Psoas muscle (tissue), 8 donors: ENCODE results near the gene DYNC2LI1. TPM values are rescaled to one million over a fixed set of nuclear protein-coding genes. Genes with fewer than 3 reads are reported as not detected.

Source experiments
- ATAC-seq, 4 donors: fragments of 200-7000 bp; cut with Tn5 transposase; one replicate each; pipeline ENCODE4 v1.9.1; 2020; ENCODE audit warnings: moderate library complexity in 3 of 4, mild to moderate bottlenecking in 2 of 4
- DNase-seq, 2 donors: peaks; one replicate each; pipeline ENCODE4 v3.0.0-alpha.2; 2020
- H3K27ac ChIP-seq: fragments of 200-600 bp; one replicate; pipeline ENCODE4 v1.8.0; 2022
- H3K27me3 ChIP-seq, 3 donors: fragments of 200-600 bp in 1 of 3; one replicate each; pipeline versions ENCODE4 v1.6.1 to v1.8.0; 2013 to 2022; ENCODE audit warnings: low read length in 2 of 3, mild to moderate bottlenecking in 2 of 3, moderate library complexity in 1 of 3; ENCODE audit not compliant: insufficient read depth in 3 of 3
- H3K36me3 ChIP-seq, 2 donors: fragments of 200-600 bp in 1 of 2; one replicate each; pipeline versions ENCODE4 v1.6.1 to v1.8.0; 2013 to 2022; ENCODE audit warnings: low read depth in 1 of 2, mild to moderate bottlenecking in 1 of 2, moderate library complexity in 1 of 2; ENCODE audit not compliant: insufficient read depth in 1 of 2
- H3K4me1 ChIP-seq: fragments of 200-600 bp; one replicate; pipeline ENCODE4 v1.8.0; 2022
- H3K4me3 ChIP-seq: fragments of 200-600 bp; one replicate; pipeline ENCODE4 v1.8.0; 2022; ENCODE audit warnings: mild to moderate bottlenecking
- H3K9me3 ChIP-seq: fragments of 200-600 bp; one replicate; pipeline ENCODE4 v1.8.0; 2022
- WGBS, 3 donors: extraction: QIAGEN DNeasy Blood & Tissue Kit; methylation state at CpG; one replicate each; pipeline versions ENCODE4 v1.1.6 to v1.1.7; 2013; 5-methylcytosine and 5-hydroxymethylcytosine counted together
- intact Hi-C, 2 donors: fragments of 100-400 bp; cut with DNase I; formaldehyde crosslinking; loops; one replicate each; pipeline versions ENCODE4 v1.11.0 to v1.14.2; 2022
- polyA plus RNA-seq, 3 donors: library from polyadenylated mRNA; stranded (reverse); fragments of 200-250 nt; gene quantifications; one replicate each; pipeline ENCODE4 v1.2.3, GENCODE V29; 2013
- total RNA-seq, 4 donors: library from RNA; stranded (reverse); fragmentation: NEBNext Ultra II Directional in 2 of 4; extraction: Animal tissue kit (Norgen Biotek cat#: 25700) in 2 of 4; gene quantifications; one replicate each; pipeline versions ENCODE4 v1.2.1 to v1.2.4, GENCODE V29; 2021 to 2023
- TF ChIP-seq, protein P1 (sequence below): fragments of 200-600 bp; IDR thresholded peaks from one replicate; pipeline ENCODE4 v1.8.0; 2022; ENCODE audit warnings: antibody characterized with exemption
- donor health status: healthy with polysubstance abuse.
- donor health status: DM: no; HTN: no; CAD: no; lungs with moderate emphysema.
- donor health status: Bipolar disorder and iron deficiency.
- donor health status: healthy.
- donor health status: DM: yes; HTN: yes; CAD: no.
- donor health status: DM: no; HTN: no; CAD: no.
- donor health status: DM: no; HTN: no; CAD: no.
- donor health status: DM: yes; HTN: yes; CAD: no.

The DYNC2LI1 gene
- total and polyA plus RNA-seq, 7 donors, result 3.4 to 23.7 (median 8.9) TPM

- Histone ChIP-seq H3K36me3 (no peaks in the 10 kb centered on the region), H3K27ac (no peak overlapping the region), H3K27me3 (peaks cover 0 to 7% (median 0%) of the 10 kb centered on the region in 3 donors), H3K4me1 (no peaks in the 10 kb centered on the region), H3K9me3 (no peaks in the 10 kb centered on the region), H3K4me3 (no peak overlapping the region)
- no peak for ATAC-seq
- WGBS, 3 donors, result 70 to 75% (median 72%) methylated on average over 8 of the region's 8 CpGs
- peak in 1 of 2 donors; percentile 25 for DNase-seq
- TF ChIP-seq, protein P1, sequence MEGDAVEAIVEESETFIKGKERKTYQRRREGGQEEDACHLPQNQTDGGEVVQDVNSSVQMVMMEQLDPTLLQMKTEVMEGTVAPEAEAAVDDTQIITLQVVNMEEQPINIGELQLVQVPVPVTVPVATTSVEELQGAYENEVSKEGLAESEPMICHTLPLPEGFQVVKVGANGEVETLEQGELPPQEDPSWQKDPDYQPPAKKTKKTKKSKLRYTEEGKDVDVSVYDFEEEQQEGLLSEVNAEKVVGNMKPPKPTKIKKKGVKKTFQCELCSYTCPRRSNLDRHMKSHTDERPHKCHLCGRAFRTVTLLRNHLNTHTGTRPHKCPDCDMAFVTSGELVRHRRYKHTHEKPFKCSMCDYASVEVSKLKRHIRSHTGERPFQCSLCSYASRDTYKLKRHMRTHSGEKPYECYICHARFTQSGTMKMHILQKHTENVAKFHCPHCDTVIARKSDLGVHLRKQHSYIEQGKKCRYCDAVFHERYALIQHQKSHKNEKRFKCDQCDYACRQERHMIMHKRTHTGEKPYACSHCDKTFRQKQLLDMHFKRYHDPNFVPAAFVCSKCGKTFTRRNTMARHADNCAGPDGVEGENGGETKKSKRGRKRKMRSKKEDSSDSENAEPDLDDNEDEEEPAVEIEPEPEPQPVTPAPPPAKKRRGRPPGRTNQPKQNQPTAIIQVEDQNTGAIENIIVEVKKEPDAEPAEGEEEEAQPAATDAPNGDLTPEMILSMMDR, result no peak
- intact Hi-C loops, result no loop called here
Observed at GRCh38 chr2:43737097-43737854, 36.6 kb upstream of the DYNC2LI1 start.

DNA sequence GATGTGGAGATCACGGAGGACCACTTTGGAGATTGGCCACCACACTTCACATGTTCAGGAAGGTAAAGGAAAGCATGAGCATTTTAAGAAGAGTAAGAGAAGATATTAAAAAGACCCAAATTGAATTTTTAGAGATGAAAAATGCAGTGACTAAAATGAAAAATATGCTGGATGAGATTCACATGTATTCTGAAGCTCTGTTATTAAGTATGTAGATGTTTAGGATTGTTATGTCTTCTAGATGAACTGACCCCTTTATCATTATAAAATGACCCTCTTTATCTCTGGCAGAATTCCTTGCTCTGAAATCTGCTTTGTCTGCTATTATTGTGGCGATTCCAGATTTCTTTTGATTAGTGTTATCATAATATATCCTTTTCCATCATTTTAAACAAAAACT is 36.0 kb upstream of the DYNC2LI1 start:
- intact Hi-C loops, result no loop called here
- H3K9me3 ChIP-seq, result no peaks in the 10 kb centered on the region
- 86 to 90% (median 89%) methylated on average over 2 of the region's 2 CpGs for WGBS, 3 donors
- DNase-seq (no peak), ATAC-seq (no peak)
- H3K4me3 ChIP-seq, result no peak overlapping the region
- no peak overlapping the region for H3K27ac ChIP-seq
- H3K36me3 ChIP-seq, result no peaks in the 10 kb centered on the region
- TF ChIP-seq, protein P1, result no peak
- peaks cover 0 to 4% (median 0%) of the 10 kb centered on the region in 3 donors for H3K27me3 ChIP-seq
- H3K4me1 ChIP-seq, result no peaks in the 10 kb centered on the region

DNA sequence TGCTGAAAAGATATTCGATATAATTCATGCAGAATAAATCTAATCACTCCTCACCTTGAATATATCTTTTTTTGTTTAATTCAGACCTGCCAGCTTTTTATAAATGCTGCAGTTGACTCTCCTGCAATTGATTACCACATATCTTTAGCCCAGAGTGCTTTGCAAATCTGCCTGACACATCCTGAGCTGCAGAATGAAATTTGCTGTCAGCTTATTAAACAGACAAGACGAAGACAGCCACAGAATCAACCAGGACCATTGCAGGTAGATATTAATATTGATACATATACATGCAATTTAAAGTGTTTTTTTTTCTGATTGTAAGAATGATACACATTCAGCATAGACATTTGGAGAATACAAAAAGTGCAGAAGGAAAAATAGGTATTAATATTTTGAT is 35.6 kb upstream of the DYNC2LI1 start:
- DNase-seq, result no peak
- H3K4me1 ChIP-seq, result no peaks in the 10 kb centered on the region
- 89 to 94% (median 90%) methylated on average over 2 of the region's 2 CpGs for WGBS, 3 donors
- H3K9me3 ChIP-seq, result no peaks in the 10 kb centered on the region
- H3K27me3 ChIP-seq, result peaks cover 0 to 4% (median 0%) of the 10 kb centered on the region in 3 donors
- ATAC-seq, result no peak
- H3K27ac ChIP-seq, result no peak overlapping the region
- intact Hi-C loops, result no loop called here
- no peaks in the 10 kb centered on the region for H3K36me3 ChIP-seq
- H3K4me3 ChIP-seq, result no peak overlapping the region
- TF ChIP-seq, protein P1, result no peak

DNA sequence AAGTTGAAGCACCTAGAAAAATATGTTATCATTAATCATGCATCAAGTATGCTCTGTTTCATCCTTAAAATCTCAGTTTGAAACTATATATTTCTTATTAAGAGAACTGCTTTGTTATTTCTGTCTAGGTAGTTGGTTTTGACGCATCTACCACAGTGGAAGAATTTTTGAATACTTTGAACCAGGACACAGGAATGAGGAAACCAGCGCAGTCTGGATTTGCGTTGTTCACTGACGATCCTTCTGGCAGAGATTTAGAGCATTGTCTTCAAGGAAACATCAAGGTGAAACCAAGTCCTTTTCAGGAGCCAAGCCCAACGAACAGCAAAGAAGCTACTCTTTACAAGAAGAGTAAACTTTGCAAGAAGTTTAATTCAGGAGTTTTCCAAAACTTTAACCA is 30.1 kb upstream of the DYNC2LI1 start:
- DNase-seq (no peak), ATAC-seq (no peak)
- H3K36me3 ChIP-seq, result no peaks in the 10 kb centered on the region
- peaks cover 0 to 4% (median 2%) of the 10 kb centered on the region in 3 donors for H3K27me3 ChIP-seq
- H3K27ac ChIP-seq, result no peak overlapping the region
- no peaks in the 10 kb centered on the region for H3K9me3 ChIP-seq
- intact Hi-C loops, result no loop called here
- H3K4me3 ChIP-seq, result no peak overlapping the region
- H3K4me1 ChIP-seq, result no peaks in the 10 kb centered on the region
- TF ChIP-seq, protein P1, result no peak
- 73 to 85% (median 79%) methylated on average over 5 of the region's 5 CpGs for WGBS, 3 donors

- no peak for ATAC-seq
- intact Hi-C loops, result no loop called here
- no peak overlapping the region for H3K27ac ChIP-seq
Observed at GRCh38 chr2:43745457-43745856, 28.4 kb upstream of the DYNC2LI1 start.

More at GRCh38 chr2:43745457-43745856, 28.4 kb upstream of the DYNC2LI1 start:
- no peaks in the 10 kb centered on the region for H3K36me3 ChIP-seq
- no peak overlapping the region for H3K4me3 ChIP-seq
- no peak for DNase-seq
- TF ChIP-seq, protein P1, result no peak
- H3K9me3 ChIP-seq, result no peaks in the 10 kb centered on the region
- WGBS, 3 donors, result 46 to 57% (median 47%) methylated on average over 3 of the region's 3 CpGs
- H3K4me1 ChIP-seq, result no peaks in the 10 kb centered on the region
- H3K27me3 ChIP-seq, result peaks cover 0 to 2% (median 0%) of the 10 kb centered on the region in 3 donors
